COR-L47 (cell line): ENCODE results near the gene AGTRAP.

Source experiments
- DNase-seq: peaks from one replicate; lab custom pipeline; 2025; lab: John Stamatoyannopoulos, UW

AGTRAP gene

DNA sequence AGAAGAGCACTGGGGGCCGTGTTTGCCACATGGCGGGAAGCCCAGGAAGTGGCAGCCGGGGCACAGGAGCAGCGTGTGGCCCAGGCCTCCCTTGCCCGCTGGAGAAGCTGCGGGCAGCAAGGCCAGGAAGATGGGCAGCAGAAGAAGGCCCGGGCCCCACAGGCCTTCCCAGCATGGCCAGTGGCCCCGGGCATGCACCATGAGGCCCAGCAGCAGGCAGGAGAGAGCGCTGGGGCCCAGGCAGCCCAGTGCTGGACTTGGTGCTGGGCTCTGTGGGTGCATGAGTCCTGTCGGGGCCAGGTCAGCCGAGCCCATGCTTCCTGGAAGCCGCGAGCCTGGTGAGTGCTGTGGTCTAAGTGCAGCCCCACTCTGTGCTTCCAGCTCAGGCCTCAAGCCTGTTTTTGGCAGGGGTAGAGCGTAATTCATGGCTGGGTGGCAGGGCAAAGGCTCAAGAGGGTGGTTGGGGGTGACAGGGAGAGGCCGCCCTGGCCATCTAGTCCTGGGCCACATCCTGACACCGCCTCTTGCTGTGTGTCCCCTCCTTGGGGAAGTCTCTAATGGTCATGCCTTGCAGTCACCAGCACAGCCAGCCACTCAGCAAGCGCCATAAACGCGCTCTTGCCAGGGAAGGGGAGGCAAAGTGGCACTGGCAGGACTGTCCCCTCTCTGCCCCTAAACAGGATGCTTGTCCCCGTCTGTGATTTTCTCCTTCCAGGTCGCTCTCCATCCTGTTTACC is 48.5 kb downstream of the AGTRAP start:
- no peak for DNase-seq

DNA sequence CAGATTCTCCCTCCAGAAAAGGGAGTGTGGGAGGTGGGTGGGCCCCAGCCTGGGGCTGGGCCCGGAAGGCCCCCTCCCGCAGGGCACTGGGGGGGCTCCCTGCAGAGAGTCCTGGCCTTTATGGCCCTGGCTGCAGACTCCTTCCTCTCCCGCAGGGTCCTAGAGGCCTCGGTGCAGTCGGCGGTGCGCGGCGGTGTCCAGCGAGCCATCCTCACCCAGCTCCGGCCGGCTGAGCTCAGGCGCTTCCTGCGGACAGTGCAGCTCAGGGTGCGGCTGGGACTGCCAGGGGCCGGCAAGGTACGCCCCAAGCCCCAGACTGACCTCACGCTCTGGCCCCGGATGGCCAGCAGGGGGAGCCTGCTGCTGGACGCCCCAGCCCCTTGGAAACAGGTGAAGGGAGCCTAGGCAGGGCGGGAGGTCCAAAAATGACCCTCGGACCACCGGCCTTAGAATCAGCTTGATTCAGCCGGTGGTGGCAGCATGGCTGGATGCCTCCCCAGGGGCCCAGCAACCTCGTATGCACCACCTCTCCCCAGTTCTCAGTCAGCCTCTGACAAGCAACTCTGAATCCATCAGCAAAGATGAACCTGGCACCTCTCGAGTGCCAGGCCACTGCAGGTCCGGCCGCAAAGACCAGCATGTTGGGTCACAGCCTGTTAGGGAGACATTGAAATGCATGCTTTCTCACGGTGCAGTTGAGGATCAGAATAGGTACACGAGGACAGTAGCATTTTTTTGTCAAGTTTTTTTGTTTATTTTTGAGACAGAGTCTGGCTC is 49.2 kb downstream of the AGTRAP start:
- DNase-seq: no peak

DNA sequence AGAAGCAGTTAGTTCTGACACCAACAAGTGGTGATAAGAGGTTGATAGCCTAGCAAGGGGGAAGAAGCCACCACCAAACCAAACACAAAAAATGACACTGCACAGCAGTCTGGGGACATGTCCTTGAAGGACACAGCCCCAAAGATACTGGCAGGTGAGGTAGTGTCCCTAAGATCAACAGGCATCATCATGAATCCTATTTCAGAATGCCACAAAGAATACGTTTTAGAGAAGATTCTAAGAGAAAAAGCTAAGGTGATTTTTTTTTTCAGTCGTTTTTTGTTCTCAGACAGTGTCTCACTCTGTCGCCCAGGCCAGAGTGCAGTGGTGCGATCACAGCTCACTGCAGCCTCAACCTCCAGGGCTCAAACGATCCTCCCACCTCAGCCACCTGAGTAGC is 50.2 kb downstream of the AGTRAP start:
- DNase-seq: no peak

DNA sequence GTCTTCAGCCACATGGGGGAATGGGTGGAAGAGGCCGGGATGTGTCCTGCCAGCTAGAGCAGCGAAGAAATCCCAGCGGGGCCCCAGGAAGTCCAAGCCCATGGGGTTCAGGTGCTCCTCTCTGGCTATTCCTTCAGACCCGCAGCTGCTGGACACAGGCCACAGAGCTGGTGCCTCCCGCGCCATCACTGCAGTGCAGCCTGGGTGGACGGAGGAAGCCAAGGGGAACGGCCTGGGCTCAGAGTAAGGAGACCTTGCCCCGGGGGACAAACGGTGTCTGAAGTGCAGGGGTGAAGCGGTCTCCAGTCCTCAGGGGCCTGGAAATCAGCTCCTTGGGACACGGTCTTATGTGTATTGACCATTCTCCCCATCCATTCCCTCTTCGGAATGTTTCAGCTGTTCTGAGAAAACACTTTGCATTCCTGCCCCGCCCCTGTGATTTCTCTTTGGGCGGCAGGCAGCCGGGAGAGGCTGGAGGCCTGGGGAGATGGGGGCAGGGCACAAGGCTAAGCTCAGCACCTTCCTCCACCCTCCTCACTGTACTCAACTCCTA is 51.4 kb downstream of the AGTRAP start:
- DNase-seq: no peak

DNA sequence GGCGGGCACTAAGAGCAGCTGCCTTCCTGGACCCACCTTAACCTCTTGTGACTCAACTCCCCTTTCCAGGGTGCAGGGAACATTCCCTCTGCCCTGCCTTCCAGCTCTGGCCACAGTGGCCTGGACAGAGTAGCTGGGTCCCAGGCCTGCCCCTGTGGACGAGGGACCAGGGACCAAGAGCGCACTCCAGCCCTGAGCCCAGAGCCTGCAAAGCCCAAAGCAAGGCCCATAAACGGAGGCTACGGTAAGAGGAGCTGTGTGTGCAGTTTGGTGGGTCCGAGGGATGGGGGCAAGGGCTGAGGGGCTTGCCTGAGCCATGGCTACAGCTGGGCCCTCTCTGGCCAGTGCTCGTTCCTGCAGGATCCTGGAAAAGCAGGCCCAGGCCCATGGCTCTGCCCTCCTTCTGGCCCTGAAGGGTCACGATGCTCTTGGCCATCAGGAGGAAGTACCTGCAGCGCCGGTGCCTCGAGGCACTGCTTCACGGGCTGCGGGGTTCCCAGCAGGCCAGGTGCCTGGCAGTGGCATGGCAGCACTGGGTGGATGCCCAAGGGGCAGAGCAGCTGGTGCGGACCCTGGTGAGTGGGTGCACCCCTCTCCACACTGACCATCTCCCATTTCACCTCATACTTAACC is 52.0 kb downstream of the AGTRAP start:
- DNase-seq: no peak

DNA sequence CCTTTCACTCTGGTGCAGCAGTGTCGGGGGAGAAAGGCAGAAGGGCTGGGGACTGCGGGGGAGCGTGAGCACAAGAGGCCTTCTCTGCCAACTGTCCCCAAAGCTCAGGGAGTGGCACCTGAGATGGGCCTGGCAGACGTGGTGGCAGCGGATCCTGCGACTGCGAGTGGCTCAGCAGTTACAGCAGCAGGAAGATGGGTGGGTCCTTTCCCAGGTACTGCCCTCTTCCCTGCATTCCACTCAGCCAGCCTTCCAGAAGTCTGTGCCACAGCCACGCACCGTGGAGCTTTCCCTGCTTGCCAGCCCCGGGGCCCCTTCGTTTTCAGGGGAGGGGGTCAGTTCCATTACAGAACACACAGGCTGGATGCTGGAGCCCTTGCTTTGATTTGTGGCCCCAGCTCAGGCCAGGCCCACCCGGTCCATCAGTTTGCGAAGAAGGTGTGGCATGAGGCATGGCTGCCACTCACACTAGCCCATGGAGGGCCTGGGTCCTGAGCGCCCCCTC is 52.7 kb downstream of the AGTRAP start:
- DNase-seq: no peak

DNA sequence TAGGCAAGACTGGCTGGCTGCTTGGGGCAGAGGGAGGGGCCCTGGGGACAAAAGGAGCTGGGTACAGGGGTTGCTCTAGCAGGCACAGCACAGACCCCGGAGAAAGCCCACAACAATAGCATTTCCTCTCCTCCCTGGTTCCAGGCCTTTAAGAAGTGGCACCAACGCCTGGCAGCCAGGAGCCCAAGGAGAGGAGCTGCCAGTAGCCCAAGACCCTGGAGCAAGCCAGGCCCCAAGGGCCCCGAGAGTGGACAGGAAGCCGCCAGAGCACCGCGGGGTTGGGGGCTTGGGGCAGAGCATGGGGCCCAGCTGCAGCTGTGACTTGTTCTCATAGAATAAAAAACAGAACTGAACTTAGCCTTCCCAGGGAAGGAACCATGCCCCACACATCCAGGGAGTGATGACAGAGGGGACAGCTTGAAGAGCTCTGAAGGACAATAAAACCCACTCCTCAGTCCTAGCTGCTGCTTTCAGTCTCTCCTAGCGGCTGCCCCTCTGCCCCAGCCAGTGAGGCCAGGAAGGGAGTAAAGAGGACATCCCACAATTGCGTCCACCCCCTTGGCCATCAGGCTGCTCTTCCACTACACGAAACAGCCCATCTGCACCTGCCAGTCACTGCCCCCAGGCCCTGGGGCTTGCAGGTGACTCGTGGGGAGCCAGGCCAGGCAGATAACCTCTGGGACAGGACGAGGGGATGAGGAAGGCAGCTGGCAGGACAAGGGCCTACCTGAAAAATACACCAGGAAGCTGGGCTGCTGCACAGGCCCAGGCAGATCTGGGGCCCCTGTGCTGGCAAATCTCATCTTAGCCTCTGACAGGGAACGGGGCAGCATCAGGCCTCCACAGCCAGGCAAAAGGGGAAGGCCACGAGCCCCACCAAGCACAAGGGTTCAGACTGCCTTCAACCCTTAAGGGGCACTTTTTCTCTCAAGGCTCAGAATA is 53.5 kb downstream of the AGTRAP start:
- DNase-seq: no peak

- DNase-seq: no peak
Measured at GRCh38 chr1:11790101-11790879, 54.4 kb downstream of the AGTRAP start.

DNA sequence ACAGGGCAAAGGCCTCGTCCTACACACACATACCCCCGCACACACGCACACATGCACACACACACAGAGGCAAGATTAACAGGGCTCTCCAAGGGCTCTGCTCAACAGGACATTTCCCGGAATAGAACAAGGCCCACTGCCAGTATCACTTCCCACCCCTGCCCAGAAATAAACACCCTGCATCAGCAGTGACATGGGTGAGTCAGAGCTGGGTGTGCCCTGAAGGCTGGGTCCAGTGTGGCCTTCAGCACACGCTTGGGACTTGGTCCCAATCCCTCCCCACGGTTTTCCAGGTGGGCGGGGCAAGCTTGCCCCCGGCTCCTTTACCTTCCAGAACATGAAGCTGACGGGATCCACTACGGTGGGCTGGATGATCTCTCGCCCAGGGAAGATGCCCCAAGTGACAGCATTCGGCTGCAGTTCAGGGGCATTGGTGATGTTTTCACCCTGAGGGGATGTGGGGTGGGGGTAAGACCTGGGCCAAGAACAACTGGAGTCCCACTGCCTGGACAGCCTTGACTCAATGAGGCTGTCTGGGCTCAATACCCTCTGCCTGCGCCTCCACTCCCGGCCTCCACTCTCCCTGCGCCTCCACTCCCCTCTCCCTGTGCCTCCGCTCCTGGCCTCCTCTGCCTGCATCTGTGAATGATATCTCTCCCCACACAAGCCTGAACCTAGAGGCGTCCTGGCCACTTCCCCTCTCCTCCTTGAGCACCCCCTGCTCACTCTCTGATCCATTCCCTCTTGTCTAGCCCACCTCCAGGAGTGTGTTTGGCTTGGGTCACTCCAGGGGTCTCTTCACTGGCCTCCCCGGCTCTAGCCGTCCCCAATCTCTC is 55.2 kb downstream of the AGTRAP start:
- no peak for DNase-seq

DNA sequence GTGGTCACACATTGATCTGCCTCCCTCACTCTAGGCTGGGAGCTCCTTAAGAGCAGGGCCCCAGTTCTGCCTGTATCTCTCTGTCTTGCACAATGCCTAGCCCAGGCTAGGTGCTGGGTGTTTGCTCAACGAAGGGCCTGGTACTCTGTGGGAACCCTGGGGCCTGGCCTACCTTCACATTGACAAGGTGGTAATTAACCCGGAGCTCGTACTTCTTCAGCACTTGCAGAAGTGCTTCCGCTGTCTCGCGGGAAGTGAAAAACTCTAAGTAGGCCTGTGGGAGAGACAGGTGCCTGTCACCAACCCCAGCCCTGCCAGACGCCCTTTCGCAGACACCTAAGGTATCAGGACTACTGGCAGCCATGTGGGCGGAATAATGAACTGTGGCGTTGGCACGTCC is 56.2 kb downstream of the AGTRAP start:
- DNase-seq: no peak

GRCh38 chr1:11793819-11794218 is 57.9 kb downstream of the AGTRAP start:
- no peak for DNase-seq

GRCh38 chr1:11794446-11795237 is 58.7 kb downstream of the AGTRAP start:
- DNase-seq: no peak

- DNase-seq: no peak
Measured at GRCh38 chr1:11795238-11795890, 59.4 kb downstream of the AGTRAP start.

- no peak for DNase-seq
Measured at GRCh38 chr1:11796036-11796828, 60.3 kb downstream of the AGTRAP start.

- no peak for DNase-seq
Measured at GRCh38 chr1:11797525-11798216, 61.7 kb downstream of the AGTRAP start.

DNA sequence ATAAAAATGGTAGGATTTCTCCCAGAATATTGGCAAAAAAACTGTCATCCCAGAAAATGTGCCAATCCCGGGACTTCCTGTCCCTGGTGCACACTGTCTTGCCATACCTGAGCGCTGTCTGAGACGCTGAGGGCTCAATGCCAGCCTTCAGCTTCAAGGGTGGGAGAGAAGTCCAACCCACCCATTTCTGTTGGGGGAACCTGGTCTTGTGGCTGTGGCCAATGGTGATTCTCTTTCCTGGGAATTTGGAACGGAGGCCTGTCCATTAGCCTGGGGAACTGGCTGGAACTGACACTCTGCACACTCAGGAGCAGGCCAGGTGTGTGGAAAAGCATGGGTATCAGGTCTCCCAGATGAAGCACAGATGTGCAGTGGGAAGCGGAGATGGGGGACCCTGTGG is 63.2 kb downstream of the AGTRAP start:
- DNase-seq: no peak

- DNase-seq: no peak
Measured at GRCh38 chr1:11799896-11800295, 64.0 kb downstream of the AGTRAP start.
